Measurements from ENCODE around the gene HLA-DOA.

Gene HLA-DOA

GRCh38 chr6:33001685-33002084, 7.7 kb downstream of the HLA-DOA start:
- DNase-seq: no peak
- no peak overlapping the region for H3K4me3 ChIP-seq (ENCODE audit: low read length)

GRCh38 chr6:33000055-33000454, 9.3 kb downstream of the HLA-DOA start:
- H3K9me2 ChIP-seq (replicated peaks; ENCODE audit: insufficient read depth, low read length): no peaks in the 10 kb centered on the region
- H3K4me1 ChIP-seq (ENCODE audit: low read length): no peaks in the 10 kb centered on the region
- 0 out of 2 replicates have a peak overlapping the region, but pooled peaks have one; percentile 8 for H2AFZ ChIP-seq (ENCODE audit: low read length)
- no peak for TF ChIP-seq EZH2phosphoT487 (IDR thresholded peaks at IDR 0.05; ENCODE audit: low read length)
- TF ChIP-seq, protein P1, sequence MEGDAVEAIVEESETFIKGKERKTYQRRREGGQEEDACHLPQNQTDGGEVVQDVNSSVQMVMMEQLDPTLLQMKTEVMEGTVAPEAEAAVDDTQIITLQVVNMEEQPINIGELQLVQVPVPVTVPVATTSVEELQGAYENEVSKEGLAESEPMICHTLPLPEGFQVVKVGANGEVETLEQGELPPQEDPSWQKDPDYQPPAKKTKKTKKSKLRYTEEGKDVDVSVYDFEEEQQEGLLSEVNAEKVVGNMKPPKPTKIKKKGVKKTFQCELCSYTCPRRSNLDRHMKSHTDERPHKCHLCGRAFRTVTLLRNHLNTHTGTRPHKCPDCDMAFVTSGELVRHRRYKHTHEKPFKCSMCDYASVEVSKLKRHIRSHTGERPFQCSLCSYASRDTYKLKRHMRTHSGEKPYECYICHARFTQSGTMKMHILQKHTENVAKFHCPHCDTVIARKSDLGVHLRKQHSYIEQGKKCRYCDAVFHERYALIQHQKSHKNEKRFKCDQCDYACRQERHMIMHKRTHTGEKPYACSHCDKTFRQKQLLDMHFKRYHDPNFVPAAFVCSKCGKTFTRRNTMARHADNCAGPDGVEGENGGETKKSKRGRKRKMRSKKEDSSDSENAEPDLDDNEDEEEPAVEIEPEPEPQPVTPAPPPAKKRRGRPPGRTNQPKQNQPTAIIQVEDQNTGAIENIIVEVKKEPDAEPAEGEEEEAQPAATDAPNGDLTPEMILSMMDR (IDR thresholded peaks at IDR 0.05; ENCODE audit: low read length): peak; percentile 48
- H3K9me3 ChIP-seq (replicated peaks; ENCODE audit: insufficient read depth, low read length): no peaks in the 10 kb centered on the region
- no peaks in the 10 kb centered on the region for H3K79me2 ChIP-seq (ENCODE audit: low read length)
- H3K4me3 ChIP-seq (ENCODE audit: low read length): no peak overlapping the region
- H3K36me3 ChIP-seq (replicated peaks; ENCODE audit: insufficient read depth, low read length): no peaks in the 10 kb centered on the region
- no peak overlapping the region for H3K27ac ChIP-seq (ENCODE audit: low read length)
- H3K27me3 ChIP-seq (replicated peaks; ENCODE audit: insufficient read depth, low read length): no peaks in the 10 kb centered on the region
- 0 out of 2 replicates have a peak overlapping the region, but pooled peaks have one; percentile 12 for H3K4me2 ChIP-seq (ENCODE audit: low read depth, low read length)
- no peak overlapping the region for H3K9ac ChIP-seq (ENCODE audit: low read length)
- no peaks in the 10 kb centered on the region for H3F3A ChIP-seq (ENCODE audit: insufficient read depth, low read length)
- no peaks in the 10 kb centered on the region for H4K20me1 ChIP-seq (ENCODE audit: insufficient read depth, low read length)
- DNase-seq: peak; percentile 51

More at GRCh38 chr6:33001685-33002084, 7.7 kb downstream of the HLA-DOA start:
- no peaks in the 10 kb centered on the region for H3K4me1 ChIP-seq (ENCODE audit: low read length)
- no peak overlapping the region for H2AFZ ChIP-seq (ENCODE audit: low read length)
- H3K4me2 ChIP-seq (ENCODE audit: low read depth, low read length): no peak overlapping the region
- no peaks in the 10 kb centered on the region for H3F3A ChIP-seq (ENCODE audit: insufficient read depth, low read length)
- H3K36me3 ChIP-seq (replicated peaks; ENCODE audit: insufficient read depth, low read length): no peaks in the 10 kb centered on the region
- TF ChIP-seq EZH2phosphoT487 (IDR thresholded peaks at IDR 0.05; ENCODE audit: low read length) (no peak), EZH2 (optimal IDR thresholded peaks at IDR 0.05; ENCODE audit: low read depth, low read length) (no peak)
- TF ChIP-seq, protein P1 (IDR thresholded peaks at IDR 0.05; ENCODE audit: low read length): no peak
- H3K9me3 ChIP-seq (replicated peaks; ENCODE audit: insufficient read depth, low read length): no peaks in the 10 kb centered on the region
- H4K20me1 ChIP-seq (ENCODE audit: insufficient read depth, low read length): no peaks in the 10 kb centered on the region
- no peaks in the 10 kb centered on the region for H3K27me3 ChIP-seq (replicated peaks; ENCODE audit: insufficient read depth, low read length)
- H3K9ac ChIP-seq (ENCODE audit: low read length): no peak overlapping the region
- no peaks in the 10 kb centered on the region for H3K79me2 ChIP-seq (ENCODE audit: low read length)
- H3K27ac ChIP-seq (ENCODE audit: low read length): no peak overlapping the region
- no peaks in the 10 kb centered on the region for H3K9me2 ChIP-seq (replicated peaks; ENCODE audit: insufficient read depth, low read length)

GRCh38 chr6:32995448-32995847, 13.9 kb downstream of the HLA-DOA start:
- Histone ChIP-seq H3K27ac (ENCODE audit: low read length) (no peak overlapping the region), H2AFZ (ENCODE audit: low read length) (no peak overlapping the region), H3K79me2 (ENCODE audit: low read length) (no peaks in the 10 kb centered on the region), H3K4me3 (ENCODE audit: low read length) (no peak overlapping the region), H3K9me2 (replicated peaks; ENCODE audit: insufficient read depth, low read length) (no peaks in the 10 kb centered on the region), H3K9ac (ENCODE audit: low read length) (no peak overlapping the region), H3K4me2 (ENCODE audit: low read depth, low read length) (no peak overlapping the region), H3K36me3 (replicated peaks; ENCODE audit: insufficient read depth, low read length) (no peaks in the 10 kb centered on the region), H3K4me1 (ENCODE audit: low read length) (no peaks in the 10 kb centered on the region), H4K20me1 (ENCODE audit: insufficient read depth, low read length) (no peaks in the 10 kb centered on the region), H3K27me3 (replicated peaks; ENCODE audit: insufficient read depth, low read length) (no peaks in the 10 kb centered on the region), H3K9me3 (replicated peaks; ENCODE audit: insufficient read depth, low read length) (no peaks in the 10 kb centered on the region), H3F3A (ENCODE audit: insufficient read depth, low read length) (no peaks in the 10 kb centered on the region)
- TF ChIP-seq EZH2phosphoT487 (IDR thresholded peaks at IDR 0.05; ENCODE audit: low read length) (no peak), EZH2 (optimal IDR thresholded peaks at IDR 0.05; ENCODE audit: low read depth, low read length) (no peak)
- TF ChIP-seq, protein P1 (IDR thresholded peaks at IDR 0.05; ENCODE audit: low read length): no peak
- DNase-seq: no peak
